HCT116 (cell line): ENCODE measurements around the gene NPFFR1.
A peak's percentile ranks its signal among the peaks of the same experiment; 100 is the strongest.

Experiments
- CEBPB ChIP-seq: IDR thresholded peaks from 2 replicates; pipeline ENCODE4 v1.6.1; 2012; ENCODE audit warnings: low read depth
- CTCF ChIP-seq, 3 experiments: fragments of 200-600 bp in 1 of 3; sonication (generic) in 1 of 3; IDR thresholded peaks in 2 of 3; conservative IDR thresholded peaks in 1 of 3; 2 replicates each; pipeline ENCODE4 v1.5.1; 2012 to 2017; ENCODE audit warnings: low read depth in 2 of 3, low read length in 2 of 3, antibody characterized with exemption in 1 of 3, borderline replicate concordance in 1 of 3, control low read depth in 1 of 3, mild to moderate bottlenecking in 1 of 3, mixed read lengths in 1 of 3, mixed run types in 1 of 3, moderate library complexity in 1 of 3; ENCODE audit not compliant: insufficient read depth in 1 of 3
- EGR1 ChIP-seq: IDR thresholded peaks from 2 replicates; pipeline ENCODE4 v1.6.1; 2012; ENCODE audit warnings: low read depth
- EZH2 ChIP-seq: fragments of 200-600 bp; sonication (generic); IDR thresholded peaks from 2 replicates; pipeline ENCODE4 v1.6.1; 2017; ENCODE audit warnings: antibody characterized with exemption, mixed run types
- JUND ChIP-seq: IDR thresholded peaks from 2 replicates; pipeline ENCODE4 v1.6.1; 2012
- POLR2A ChIP-seq: IDR thresholded peaks from 2 replicates; pipeline ENCODE4 v1.7.0; 2011; ENCODE audit warnings: borderline replicate concordance; ENCODE audit not compliant: insufficient read depth, insufficient read length; ENCODE audit errors: extremely low read depth
- POLR2AphosphoS5 ChIP-seq: IDR thresholded peaks from 2 replicates; pipeline ENCODE4 v1.6.1; 2011; ENCODE audit warnings: mild to moderate bottlenecking, low read depth, low read length, moderate library complexity
- REST ChIP-seq: IDR thresholded peaks from 2 replicates; pipeline ENCODE4 v1.6.1; 2012; ENCODE audit warnings: low read depth
- SP1 ChIP-seq: IDR thresholded peaks from 2 replicates; pipeline ENCODE4 v1.6.1; 2012; ENCODE audit warnings: low read depth
- SRF ChIP-seq: IDR thresholded peaks from 2 replicates; pipeline ENCODE4 v1.6.1; 2012; ENCODE audit warnings: low read depth
- TCF7L2 ChIP-seq: IDR thresholded peaks from 2 replicates; pipeline ENCODE4 v1.7.0; 2011; ENCODE audit warnings: borderline replicate concordance, inconsistent platforms; ENCODE audit not compliant: insufficient read depth, insufficient read length; ENCODE audit errors: extremely low read depth
- ZFX ChIP-seq: fragments of 450-650 bp; IDR thresholded peaks from 2 replicates; pipeline ENCODE4 v1.6.1; 2017
- ZNF274 ChIP-seq: fragments of 200-500 bp; sonication (Bioruptor generic); IDR thresholded peaks from 2 replicates; pipeline ENCODE4 v1.6.1; 2014; ENCODE audit warnings: mild to moderate bottlenecking, low read depth, low read length, inconsistent platforms

GRCh38 chr10:70272925-70273316, 10.9 kb downstream of the NPFFR1 start:
- TF ChIP-seq CTCF (IDR thresholded peaks at IDR 0.05 in 2 of 3, conservative IDR thresholded peaks at IDR 0.05 in 1 of 3; ENCODE audit: borderline replicate concordance in 1 of 3, insufficient read depth in 1 of 3, low read depth in 2 of 3, low read length in 2 of 3) (peak; percentile 34 to 73 (median 38); a peak in 5 of 6 replicates), POLR2A (no peak), ZFX (no peak), POLR2AphosphoS5 (no peak), EZH2 (no peak), CEBPB (no peak), JUND (no peak), SP1 (no peak), ZNF274 (no peak), EGR1 (no peak), TCF7L2 (no peak), REST (no peak), SRF (no peak)
